ENCODE measurements around the gene PI4KA. TPM values are rescaled to one million over a fixed set of nuclear protein-coding genes. Genes with fewer than 3 reads are reported as not detected.

PI4KA gene
- total RNA-seq, 1 experiment from 2014 or later = 65.8 TPM

DNA sequence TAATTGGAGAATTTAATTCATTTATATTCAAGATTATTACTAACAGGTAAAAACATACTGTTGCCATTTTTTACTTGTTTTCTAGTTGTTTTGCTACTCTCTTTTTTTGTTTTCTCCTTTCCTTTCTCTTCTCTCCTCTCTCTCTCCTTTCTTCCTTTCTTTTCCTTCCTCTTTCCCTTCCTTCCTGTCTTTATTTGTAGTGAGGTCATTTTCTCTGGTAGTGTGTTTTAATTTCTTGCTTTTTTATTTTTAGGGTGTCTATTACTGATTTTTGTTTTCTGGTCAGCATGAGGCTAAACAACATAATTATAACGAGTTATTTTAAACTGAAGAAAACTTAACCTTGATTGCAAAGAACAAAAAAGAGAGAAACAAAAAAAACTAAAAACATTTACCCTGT lies 197.1 kb downstream of the PI4KA start:
- WGBS (ENCODE audit: extremely low coverage, insufficient read length, low lambda C conversion rate) = no CpG with 5 or more reads among the region's 1 CpG
- Histone ChIP-seq H2BK20ac (ENCODE audit: low read depth, low read length, poor library complexity, severe bottlenecking) (no peak overlapping the region), H3K18ac (ENCODE audit: insufficient read length, low read depth, low read length) (no peak overlapping the region), H3K9ac (ENCODE audit: extremely low read depth, insufficient read length, low read length) (no peak overlapping the region), H3K27ac (ENCODE audit: insufficient read length, low read depth, low read length) (no peak overlapping the region), H2BK5ac (ENCODE audit: insufficient read length, low read length) (no peak overlapping the region), H2AFZ (ENCODE audit: low read length) (no peak overlapping the region), H2BK12ac (ENCODE audit: insufficient read length, low read depth, low read length) (no peak overlapping the region), H4K8ac (replicated peaks; ENCODE audit: insufficient read length, low read depth, low read length) (no peak overlapping the region), H3K56ac (ENCODE audit: insufficient read length, low read depth, low read length) (no peak overlapping the region), H3K14ac (ENCODE audit: insufficient read depth, low read length) (no peak overlapping the region), H3K4me2 (ENCODE audit: insufficient read depth, insufficient read length, low read length) (no peak overlapping the region), H4K5ac (ENCODE audit: insufficient read length, low read depth, low read length) (no peak overlapping the region), H3K27me3 (ENCODE audit: insufficient read depth, low read length) (no peaks in the 10 kb centered on the region), H3K9me3 (ENCODE audit: control insufficient read depth, low read depth, low read length) (no peaks in the 10 kb centered on the region), H3K79me2 (ENCODE audit: insufficient read depth, low read length) (no peaks in the 10 kb centered on the region), H3T11ph (ENCODE audit: low read length) (no peak overlapping the region), H3K23ac (ENCODE audit: insufficient read length, low read depth, low read length) (no peak overlapping the region), H2BK120ac (ENCODE audit: low read depth, low read length, poor library complexity, severe bottlenecking) (no peak overlapping the region), H2BK15ac (ENCODE audit: low read depth, low read length) (no peak overlapping the region), H3K23me2 (ENCODE audit: insufficient read length, low read depth, low read length, poor library complexity, severe bottlenecking) (no peaks in the 10 kb centered on the region), H3K4me1 (ENCODE audit: insufficient read depth, low read length) (no peaks in the 10 kb centered on the region), H4K20me1 (ENCODE audit: control insufficient read depth, insufficient read depth, insufficient read length) (no peaks in the 10 kb centered on the region), H4K91ac (ENCODE audit: insufficient read length, low read depth, low read length) (no peak overlapping the region), H2AK5ac (ENCODE audit: insufficient read length, low read length) (no peak overlapping the region), H3K4ac (ENCODE audit: low read depth, low read length) (no peak overlapping the region), H3K79me1 (ENCODE audit: insufficient read depth, low read depth, low read length, poor library complexity, severe bottlenecking) (no peaks in the 10 kb centered on the region)
- no peaks in the 10 kb centered on the region for H3K36me3 Mint-ChIP-seq (ENCODE audit: insufficient read depth in 1 of 3, low read depth in 3 of 3)
- no peak overlapping the region for H3K4me3 Mint-ChIP-seq
- TF ChIP-seq, protein P1, sequence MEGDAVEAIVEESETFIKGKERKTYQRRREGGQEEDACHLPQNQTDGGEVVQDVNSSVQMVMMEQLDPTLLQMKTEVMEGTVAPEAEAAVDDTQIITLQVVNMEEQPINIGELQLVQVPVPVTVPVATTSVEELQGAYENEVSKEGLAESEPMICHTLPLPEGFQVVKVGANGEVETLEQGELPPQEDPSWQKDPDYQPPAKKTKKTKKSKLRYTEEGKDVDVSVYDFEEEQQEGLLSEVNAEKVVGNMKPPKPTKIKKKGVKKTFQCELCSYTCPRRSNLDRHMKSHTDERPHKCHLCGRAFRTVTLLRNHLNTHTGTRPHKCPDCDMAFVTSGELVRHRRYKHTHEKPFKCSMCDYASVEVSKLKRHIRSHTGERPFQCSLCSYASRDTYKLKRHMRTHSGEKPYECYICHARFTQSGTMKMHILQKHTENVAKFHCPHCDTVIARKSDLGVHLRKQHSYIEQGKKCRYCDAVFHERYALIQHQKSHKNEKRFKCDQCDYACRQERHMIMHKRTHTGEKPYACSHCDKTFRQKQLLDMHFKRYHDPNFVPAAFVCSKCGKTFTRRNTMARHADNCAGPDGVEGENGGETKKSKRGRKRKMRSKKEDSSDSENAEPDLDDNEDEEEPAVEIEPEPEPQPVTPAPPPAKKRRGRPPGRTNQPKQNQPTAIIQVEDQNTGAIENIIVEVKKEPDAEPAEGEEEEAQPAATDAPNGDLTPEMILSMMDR (conservative IDR thresholded peaks at IDR 0.05) = no peak
- peak overlapping the region in 1 of 3 experiments; percentile 16; a peak in 1 of 7 replicates for H3K27ac Mint-ChIP-seq
- H3K4me1 Mint-ChIP-seq = no peaks in the 10 kb centered on the region
- no peak for DNase-seq
- no peaks in the 10 kb centered on the region for H3K9me3 Mint-ChIP-seq
- H3K27me3 Mint-ChIP-seq (ENCODE audit: low read depth) = peaks cover 25% of the 10 kb centered on the region
